Measurements from ENCODE around the gene CSNK1G1.
"Not testable (repeated sequence)": the region's sequence is repeated elsewhere in the genome, so short reads cannot be mapped to it uniquely, and the experiment has no call there.

DNA sequence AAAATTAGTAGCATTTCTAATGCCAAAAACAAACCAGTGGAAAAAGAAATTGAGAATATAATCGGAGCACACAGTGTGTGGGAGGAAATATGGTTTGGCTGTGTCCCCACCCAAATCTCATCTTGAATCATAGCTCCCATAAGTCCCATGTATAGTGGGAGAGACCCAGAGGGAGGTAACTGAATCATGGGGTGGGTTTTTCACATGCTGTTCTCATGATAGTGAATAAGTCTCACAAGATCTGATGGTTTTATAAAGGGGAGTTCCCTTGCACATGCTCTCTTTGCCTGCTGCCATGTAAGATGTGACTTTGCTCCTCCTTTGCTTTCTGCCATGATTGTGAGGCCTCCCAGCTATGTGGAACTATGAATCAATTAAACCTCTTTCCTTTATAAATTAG lies 90.8 kb downstream of the CSNK1G1 start:
- TF ChIP-seq, protein P1, sequence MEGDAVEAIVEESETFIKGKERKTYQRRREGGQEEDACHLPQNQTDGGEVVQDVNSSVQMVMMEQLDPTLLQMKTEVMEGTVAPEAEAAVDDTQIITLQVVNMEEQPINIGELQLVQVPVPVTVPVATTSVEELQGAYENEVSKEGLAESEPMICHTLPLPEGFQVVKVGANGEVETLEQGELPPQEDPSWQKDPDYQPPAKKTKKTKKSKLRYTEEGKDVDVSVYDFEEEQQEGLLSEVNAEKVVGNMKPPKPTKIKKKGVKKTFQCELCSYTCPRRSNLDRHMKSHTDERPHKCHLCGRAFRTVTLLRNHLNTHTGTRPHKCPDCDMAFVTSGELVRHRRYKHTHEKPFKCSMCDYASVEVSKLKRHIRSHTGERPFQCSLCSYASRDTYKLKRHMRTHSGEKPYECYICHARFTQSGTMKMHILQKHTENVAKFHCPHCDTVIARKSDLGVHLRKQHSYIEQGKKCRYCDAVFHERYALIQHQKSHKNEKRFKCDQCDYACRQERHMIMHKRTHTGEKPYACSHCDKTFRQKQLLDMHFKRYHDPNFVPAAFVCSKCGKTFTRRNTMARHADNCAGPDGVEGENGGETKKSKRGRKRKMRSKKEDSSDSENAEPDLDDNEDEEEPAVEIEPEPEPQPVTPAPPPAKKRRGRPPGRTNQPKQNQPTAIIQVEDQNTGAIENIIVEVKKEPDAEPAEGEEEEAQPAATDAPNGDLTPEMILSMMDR (conservative IDR thresholded peaks at IDR 0.05): not testable (repeated sequence)
- TF ChIP-seq ZFX (IDR thresholded peaks at IDR 0.05): not testable (repeated sequence)
